Keratinocyte (primary cell): Measurements from ENCODE around the gene WWC1. TPM values are rescaled to one million over a fixed set of nuclear protein-coding genes. Genes with fewer than 3 reads are reported as not detected.
A peak's percentile ranks its signal among the peaks of the same experiment; 100 is the strongest.

ENCODE experiments used
- DNase-seq: peaks from one replicate; pipeline ENCODE4 v3.0.0-alpha.2; 2011; ENCODE audit warnings: low read depth, missing footprints, low spot score
- FAIRE-seq: peaks from 2 replicates; lab custom pipeline; 2011; peaks lifted over from hg19 to GRCh38; lab: Jason Lieb, UNC
- H2AFZ ChIP-seq: 2 replicates; pipeline ENCODE4 v1.6.0; 2012; ENCODE audit warnings: low read length, control low read depth, inconsistent platforms; ENCODE audit not compliant: control insufficient read depth
- H3K27ac ChIP-seq: 2 replicates; pipeline ENCODE4 v1.5.1; 2011; ENCODE audit warnings: low read length; ENCODE audit not compliant: control insufficient read depth, insufficient read depth
- H3K27me3 ChIP-seq: 3 replicates; pipeline ENCODE4 v1.6.0; 2011; ENCODE audit warnings: low read length; ENCODE audit not compliant: control insufficient read depth, insufficient read depth; ENCODE audit errors: extremely low read depth
- H3K36me3 ChIP-seq, 2 experiments: 2 replicates in 1 of 2; 3 replicates in 1 of 2; pipeline ENCODE4 v1.5.1; 2011; ENCODE audit warnings: low read length in 2 of 2, mild to moderate bottlenecking in 1 of 2; ENCODE audit not compliant: control insufficient read depth in 2 of 2, insufficient read depth in 2 of 2; ENCODE audit errors: extremely low read depth in 1 of 2
- H3K4me1 ChIP-seq: 3 replicates; pipeline ENCODE4 v1.5.1; 2011; ENCODE audit warnings: low read length; ENCODE audit not compliant: control insufficient read depth, insufficient read depth; ENCODE audit errors: extremely low read depth
- H3K4me2 ChIP-seq: 3 replicates; pipeline ENCODE4 v1.6.0; 2011; ENCODE audit warnings: low read depth, low read length; ENCODE audit not compliant: control insufficient read depth, insufficient read depth; ENCODE audit errors: extremely low read depth
- H3K4me3 ChIP-seq, 3 experiments: fragments of 200-600 bp in 1 of 3; sonication (generic) in 1 of 3; 2 replicates in 2 of 3; 3 replicates in 1 of 3; pipeline ENCODE4 v1.5.1; 2011 to 2016; ENCODE audit warnings: low read length in 3 of 3, mild to moderate bottlenecking in 3 of 3, control low read depth in 2 of 3, inconsistent platforms in 1 of 3, low read depth in 1 of 3, mixed read lengths in 1 of 3, mixed run types in 1 of 3, moderate library complexity in 1 of 3; ENCODE audit not compliant: control insufficient read depth in 2 of 3, insufficient read depth in 2 of 3; ENCODE audit errors: extremely low read depth in 1 of 3
- H3K79me2 ChIP-seq: 2 replicates; pipeline ENCODE4 v1.6.0; 2012; ENCODE audit warnings: low read length; ENCODE audit not compliant: control insufficient read depth, insufficient read depth
- H3K9ac ChIP-seq: 3 replicates; pipeline ENCODE4 v1.6.0; 2011; ENCODE audit warnings: low read length; ENCODE audit not compliant: control insufficient read depth, insufficient read depth; ENCODE audit errors: extremely low read depth
- H3K9me1 ChIP-seq: 3 replicates; pipeline ENCODE4 v1.6.0; 2011; ENCODE audit warnings: low read length; ENCODE audit not compliant: control insufficient read depth, insufficient read depth; ENCODE audit errors: extremely low read depth
- H3K9me3 ChIP-seq: 2 replicates; pipeline ENCODE4 v1.5.1; 2012; ENCODE audit warnings: low read depth, low read length; ENCODE audit not compliant: control insufficient read depth
- H4K20me1 ChIP-seq: 3 replicates; pipeline ENCODE4 v1.6.0; 2011; ENCODE audit warnings: low read length; ENCODE audit not compliant: control insufficient read depth, insufficient read depth; ENCODE audit errors: extremely low read depth
- EZH2 ChIP-seq: IDR thresholded peaks from one replicate; pipeline ENCODE4 v1.6.1; 2012; ENCODE audit warnings: inconsistent platforms, mild to moderate bottlenecking, low read length, moderate library complexity
- dilution Hi-C: fragments of 300-500 bp; cut with MboI; formaldehyde crosslinking; loops from one replicate; pipeline ENCODE4 v1.7.0; 2020; ENCODE audit warnings: low sequenced_read_pairs; ENCODE audit not compliant: extremely low pct_ligation_motif_present
- polyA plus RNA-seq, 5 experiments: library from polyadenylated mRNA; depleted of rRNA in 3 of 5; stranded (reverse) in 3 of 5; stranded (forward) in 1 of 5; unstranded in 1 of 5; fragments of >200 nt; gene quantifications; 1 replicate in 1 of 5; 2 replicates in 3 of 5; 3 replicates in 1 of 5; pipeline versions ENCODE4 v1.2.1 to v1.2.3, GENCODE V29; 2011 to 2012; ENCODE audit warnings: missing spikeins in 2 of 5, low read depth in 1 of 5, low replicate concordance in 1 of 5
- TF ChIP-seq, protein P1 (sequence below), 3 experiments: IDR thresholded peaks in 1 of 3; conservative IDR thresholded peaks in 1 of 3; optimal IDR thresholded peaks in 1 of 3; 2 replicates in 2 of 3; 3 replicates in 1 of 3; pipeline versions ENCODE3 to v1.5.1; 2011; ENCODE audit warnings: low read length in 3 of 3, mild to moderate bottlenecking in 3 of 3, moderate library complexity in 2 of 3, control low read depth in 1 of 3, inconsistent platforms in 1 of 3; ENCODE audit not compliant: insufficient read depth in 2 of 3; ENCODE audit errors: extremely low read depth in 1 of 3

WWC1 gene
- polyA plus RNA-seq, 1 donor (not counting 4 experiments of a cell fraction or from before 2014, with no cell fraction given) = 19.8 TPM

- Histone ChIP-seq H4K20me1 (no peaks in the 10 kb centered on the region), H3K9ac (no peak overlapping the region), H3K27ac (no peak overlapping the region), H2AFZ (no peak overlapping the region), H3K9me1 (no peaks in the 10 kb centered on the region), H3K4me2 (no peak overlapping the region), H3K9me3 (no peaks in the 10 kb centered on the region), H3K36me3 (no peaks in the 10 kb centered on the region), H3K79me2 (peaks cover 8% of the 10 kb centered on the region), H3K27me3 (no peaks in the 10 kb centered on the region), H3K4me1 (peaks cover 29% of the 10 kb centered on the region), H3K4me3 (no peak overlapping the region)
- FAIRE-seq = no peak
- dilution Hi-C loops = no loop called here
- no peak for DNase-seq
- TF ChIP-seq EZH2 = no peak
- TF ChIP-seq, protein P1, sequence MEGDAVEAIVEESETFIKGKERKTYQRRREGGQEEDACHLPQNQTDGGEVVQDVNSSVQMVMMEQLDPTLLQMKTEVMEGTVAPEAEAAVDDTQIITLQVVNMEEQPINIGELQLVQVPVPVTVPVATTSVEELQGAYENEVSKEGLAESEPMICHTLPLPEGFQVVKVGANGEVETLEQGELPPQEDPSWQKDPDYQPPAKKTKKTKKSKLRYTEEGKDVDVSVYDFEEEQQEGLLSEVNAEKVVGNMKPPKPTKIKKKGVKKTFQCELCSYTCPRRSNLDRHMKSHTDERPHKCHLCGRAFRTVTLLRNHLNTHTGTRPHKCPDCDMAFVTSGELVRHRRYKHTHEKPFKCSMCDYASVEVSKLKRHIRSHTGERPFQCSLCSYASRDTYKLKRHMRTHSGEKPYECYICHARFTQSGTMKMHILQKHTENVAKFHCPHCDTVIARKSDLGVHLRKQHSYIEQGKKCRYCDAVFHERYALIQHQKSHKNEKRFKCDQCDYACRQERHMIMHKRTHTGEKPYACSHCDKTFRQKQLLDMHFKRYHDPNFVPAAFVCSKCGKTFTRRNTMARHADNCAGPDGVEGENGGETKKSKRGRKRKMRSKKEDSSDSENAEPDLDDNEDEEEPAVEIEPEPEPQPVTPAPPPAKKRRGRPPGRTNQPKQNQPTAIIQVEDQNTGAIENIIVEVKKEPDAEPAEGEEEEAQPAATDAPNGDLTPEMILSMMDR (optimal IDR thresholded peaks at IDR 0.05 in 1 of 3, IDR thresholded peaks at IDR 0.05 in 1 of 3, conservative IDR thresholded peaks at IDR 0.05 in 1 of 3; ENCODE audit: extremely low read depth in 1 of 3, insufficient read depth in 2 of 3, low read length in 3 of 3) = no peak
These were observed 4.1 kb upstream of the WWC1 start for GRCh38 chr5:168287362-168287761.

- Histone ChIP-seq H3K79me2 (peaks cover 19% of the 10 kb centered on the region), H3K27me3 (no peaks in the 10 kb centered on the region), H3K9ac (peak overlapping the region; percentile 89), H3K9me1 (no peaks in the 10 kb centered on the region), H3K4me1 (peaks cover 36% of the 10 kb centered on the region), H2AFZ (peak overlapping the region; percentile 85), H3K27ac (peak overlapping the region; percentile 97), H4K20me1 (no peaks in the 10 kb centered on the region), H3K36me3 (no peaks in the 10 kb centered on the region), H3K4me3 (peak overlapping the region; percentile 11 to 80 (median 69)), H3K4me2 (peak overlapping the region; percentile 99), H3K9me3 (no peaks in the 10 kb centered on the region)
- dilution Hi-C loops = no loop called here
- DNase-seq = peak; percentile 83
- FAIRE-seq = peak; percentile 99
- TF ChIP-seq EZH2 = no peak
These were observed 2.8 kb upstream of the WWC1 start for GRCh38 chr5:168288349-168289245.
